ENCODE measurements around the gene PABPC1L. TPM values are rescaled to one million over a fixed set of nuclear protein-coding genes. Genes with fewer than 3 reads are reported as not detected.

The PABPC1L gene
- total RNA-seq (2021) (88.3 to 98.2 TPM (median 90.7 TPM) in 3 replicates), Bru-seq, nascent RNA (percentile 74 among the genes with signal in this experiment)
- long read RNA-seq, experiment 1, partial matches to known transcripts = 5 of 55 reads
- long read RNA-seq, experiment 1, other reads (novel, unspliced or antisense) = 42 of 55 reads
- long read RNA-seq, experiment 2, partial matches to known transcripts = 3 of 21 reads
- long read RNA-seq, experiment 2, other reads (novel, unspliced or antisense) = 15 of 21 reads
- long read RNA-seq, experiment 3, partial matches to known transcripts = 1 of 4 reads
- long read RNA-seq, experiment 3, other reads (novel, unspliced or antisense) = 3 of 4 reads

DNA sequence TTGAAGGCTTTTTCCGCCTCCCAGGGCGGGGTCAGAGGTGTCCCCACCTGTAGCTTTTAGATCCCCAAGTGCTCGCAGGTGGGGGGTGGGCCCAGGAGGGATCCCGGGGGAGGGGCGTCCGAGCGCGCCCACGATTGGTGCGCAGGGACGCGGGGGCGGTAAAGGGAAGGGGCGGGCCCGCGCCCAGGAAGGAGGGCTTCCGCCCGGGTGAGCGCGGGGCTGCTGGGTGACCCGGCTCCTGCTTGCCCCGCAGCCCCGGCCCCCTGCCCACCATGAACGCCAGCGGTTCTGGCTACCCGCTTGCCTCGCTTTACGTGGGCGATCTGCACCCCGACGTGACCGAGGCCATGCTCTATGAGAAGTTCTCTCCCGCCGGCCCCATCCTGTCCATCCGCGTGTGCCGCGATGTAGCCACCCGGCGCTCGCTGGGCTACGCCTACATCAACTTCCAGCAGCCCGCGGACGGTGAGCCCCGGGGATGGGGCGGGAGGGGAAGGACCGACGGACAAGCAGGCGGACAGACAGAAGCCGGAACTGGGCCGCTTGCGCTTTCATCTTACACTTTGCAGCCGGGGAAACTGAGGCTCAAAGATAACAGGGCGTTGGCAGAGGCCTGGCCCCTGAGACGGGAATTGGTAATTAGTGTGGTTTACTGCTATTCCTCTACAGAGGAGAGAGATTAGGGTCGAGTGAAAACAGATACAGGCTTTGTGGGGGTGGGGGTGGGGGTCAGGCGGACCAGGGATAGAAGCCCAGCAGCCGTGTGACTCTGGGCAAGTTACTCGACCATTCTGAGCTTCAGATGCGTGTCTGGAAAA is at the start of gene PABPC1L:
Gene PABPC1L (plus strand): TSS at position 189 of the 818 bp plus-strand sequence. CDS start 84 bp downstream, at position 273.
- Mint-ChIP-seq H3K4me3 (peak within 1 kb of the TSS; percentile 84), H3K36me3 (peaks cover 52% of the 10 kb centered on the region), H3K4me1 (peaks cover 24% of the 10 kb centered on the region), H3K27me3 (ENCODE audit: low read depth) (no peaks in the 10 kb centered on the region), H3K27ac (peak within 1 kb of the TSS; percentile 63), H3K9me3 (no peaks in the 10 kb centered on the region)
- ChIA-PET CTCF (interaction anchor here (0.5 to 1.8 kb wide), 22 partner anchors 12 to 538 kb away, joined by 3 to 13 read pairs (median 4); partner anchors contain the start of genes TOMM34 and YWHAB), POLR2A (interaction anchor here (0.6 to 1.1 kb wide), 11 partner anchors 13 to 399 kb away, joined by 3 to 8 read pairs (median 4); partner anchors contain the start of genes TOMM34 and YWHAB)
- DNase-seq (ENCODE audit: low spot score) = peak; percentile 90
- ATAC-seq = peak; percentile 86
- 0 out of 2 replicates have a peak, but pooled peaks have one; percentile 50 for TF ChIP-seq E2F4 (CRISPR knock-in tag; IDR thresholded peaks at IDR 0.05; ENCODE audit: borderline replicate concordance, low read depth)
- 0 out of 2 replicates have a peak, but pooled peaks have one; percentile 24 for TF ChIP-seq TCF7 (CRISPR knock-in tag; IDR thresholded peaks at IDR 0.05; ENCODE audit: low read depth)
- TF ChIP-seq ZNF138 (CRISPR knock-in tag; conservative IDR thresholded peaks at IDR 0.05) = no peak
- no peak for TF ChIP-seq ZNF232 (CRISPR knock-in tag; IDR thresholded peaks at IDR 0.05)
- no peak for TF ChIP-seq CREB1 (CRISPR knock-in tag; IDR thresholded peaks at IDR 0.05)
- no peak for TF ChIP-seq MXD4 (CRISPR knock-in tag; IDR thresholded peaks at IDR 0.05; ENCODE audit: borderline replicate concordance)
- TF ChIP-seq ZSCAN18 (CRISPR knock-in tag; IDR thresholded peaks at IDR 0.05) = no peak
- TF ChIP-seq, protein P1, sequence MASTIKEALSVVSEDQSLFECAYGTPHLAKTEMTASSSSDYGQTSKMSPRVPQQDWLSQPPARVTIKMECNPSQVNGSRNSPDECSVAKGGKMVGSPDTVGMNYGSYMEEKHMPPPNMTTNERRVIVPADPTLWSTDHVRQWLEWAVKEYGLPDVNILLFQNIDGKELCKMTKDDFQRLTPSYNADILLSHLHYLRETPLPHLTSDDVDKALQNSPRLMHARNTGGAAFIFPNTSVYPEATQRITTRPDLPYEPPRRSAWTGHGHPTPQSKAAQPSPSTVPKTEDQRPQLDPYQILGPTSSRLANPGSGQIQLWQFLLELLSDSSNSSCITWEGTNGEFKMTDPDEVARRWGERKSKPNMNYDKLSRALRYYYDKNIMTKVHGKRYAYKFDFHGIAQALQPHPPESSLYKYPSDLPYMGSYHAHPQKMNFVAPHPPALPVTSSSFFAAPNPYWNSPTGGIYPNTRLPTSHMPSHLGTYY (CRISPR knock-in tag; IDR thresholded peaks at IDR 0.05) = no peak; the same call in 1 of the 2 replicates
- TF ChIP-seq IRF2 (CRISPR knock-in tag; IDR thresholded peaks at IDR 0.05; ENCODE audit: borderline replicate concordance, low read depth) = no peak
- TF ChIP-seq CBFB (CRISPR knock-in tag; IDR thresholded peaks at IDR 0.05; ENCODE audit: low read depth) = no peak
- TF ChIP-seq, protein P2, sequence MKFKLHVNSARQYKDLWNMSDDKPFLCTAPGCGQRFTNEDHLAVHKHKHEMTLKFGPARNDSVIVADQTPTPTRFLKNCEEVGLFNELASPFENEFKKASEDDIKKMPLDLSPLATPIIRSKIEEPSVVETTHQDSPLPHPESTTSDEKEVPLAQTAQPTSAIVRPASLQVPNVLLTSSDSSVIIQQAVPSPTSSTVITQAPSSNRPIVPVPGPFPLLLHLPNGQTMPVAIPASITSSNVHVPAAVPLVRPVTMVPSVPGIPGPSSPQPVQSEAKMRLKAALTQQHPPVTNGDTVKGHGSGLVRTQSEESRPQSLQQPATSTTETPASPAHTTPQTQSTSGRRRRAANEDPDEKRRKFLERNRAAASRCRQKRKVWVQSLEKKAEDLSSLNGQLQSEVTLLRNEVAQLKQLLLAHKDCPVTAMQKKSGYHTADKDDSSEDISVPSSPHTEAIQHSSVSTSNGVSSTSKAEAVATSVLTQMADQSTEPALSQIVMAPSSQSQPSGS (CRISPR knock-in tag; IDR thresholded peaks at IDR 0.05; ENCODE audit: borderline replicate concordance, low read depth) = no peak
- peak; percentile 68 for TF ChIP-seq PRRX2 (CRISPR knock-in tag; IDR thresholded peaks at IDR 0.05)
- no peak for TF ChIP-seq ZNF263 (CRISPR knock-in tag; IDR thresholded peaks at IDR 0.05; ENCODE audit: low read depth)
- 0 out of 2 replicates have a peak, but pooled peaks have one; percentile 51 for TF ChIP-seq NFE2L1 (CRISPR knock-in tag; IDR thresholded peaks at IDR 0.05)
- no peak for TF ChIP-seq NR3C1 (CRISPR knock-in tag; conservative IDR thresholded peaks at IDR 0.05; ENCODE audit: low read depth)
- TF ChIP-seq RORB (CRISPR knock-in tag; IDR thresholded peaks at IDR 0.05) = no peak
- peak; percentile 83; the same call in 1 of the 2 replicates for TF ChIP-seq EMX1 (CRISPR knock-in tag; IDR thresholded peaks at IDR 0.05)
- TF ChIP-seq MLX (CRISPR knock-in tag; IDR thresholded peaks at IDR 0.05) = no peak
- TF ChIP-seq NFATC4 (CRISPR knock-in tag; IDR thresholded peaks at IDR 0.05) = peak; percentile 84; the same call in 1 of the 2 replicates
- no peak for TF ChIP-seq ZNF281 (CRISPR knock-in tag; IDR thresholded peaks at IDR 0.05)
- no peak for TF ChIP-seq MAX (CRISPR knock-in tag; IDR thresholded peaks at IDR 0.05)
- TF ChIP-seq SMAD4 (CRISPR knock-in tag; IDR thresholded peaks at IDR 0.05) = no peak
- no peak for TF ChIP-seq ZNF512 (CRISPR knock-in tag; IDR thresholded peaks at IDR 0.05; ENCODE audit: borderline replicate concordance)

All from WTC11 (cell line).